ENCODE data around the gene SLC25A28. TPM values are rescaled to one million over a fixed set of nuclear protein-coding genes. Genes with fewer than 3 reads are reported as not detected.

The SLC25A28 gene
- polyA plus RNA-seq, 1 donor from 2014 or later, result 79.9 TPM

- Histone ChIP-seq H3K36me3 (ENCODE audit: insufficient read depth, low read length) (no peaks in the 10 kb centered on the region), H3K4me3 (ENCODE audit: low read length) (peak overlapping the region; percentile 96), H3K79me2 (replicated peaks; ENCODE audit: insufficient read depth, low read length) (no peaks in the 10 kb centered on the region), H3K9me3 (ENCODE audit: low read length) (no peaks in the 10 kb centered on the region), H3F3A (ENCODE audit: insufficient read depth, low read length, poor library complexity, severe bottlenecking) (no peaks in the 10 kb centered on the region), H3K27me3 (ENCODE audit: insufficient read depth, low read depth, low read length) (no peaks in the 10 kb centered on the region), H3K4me2 (ENCODE audit: low read length) (no peak overlapping the region), H4K20me1 (ENCODE audit: insufficient read depth) (no peaks in the 10 kb centered on the region), H3K27ac (ENCODE audit: low read length) (no peak overlapping the region), H3K9ac (ENCODE audit: low read length) (no peak overlapping the region), H3K9me2 (ENCODE audit: insufficient read depth, low read length) (no peaks in the 10 kb centered on the region), H2AFZ (ENCODE audit: low read depth, low read length) (no peak overlapping the region)
- TF ChIP-seq POLR2AphosphoS5 (IDR thresholded peaks at IDR 0.05) (no peak), EP300 (conservative IDR thresholded peaks at IDR 0.05; ENCODE audit: poor library complexity, severe bottlenecking) (no peak), EZH2 (IDR thresholded peaks at IDR 0.05; ENCODE audit: borderline replicate concordance, insufficient read depth, low read length, poor library complexity, severe bottlenecking) (no peak), REST (IDR thresholded peaks at IDR 0.05; ENCODE audit: borderline replicate concordance) (no peak), CTCF (IDR thresholded peaks at IDR 0.05; ENCODE audit: poor library complexity, severe bottlenecking) (no peak), MXI1 (conservative IDR thresholded peaks at IDR 0.05; ENCODE audit: poor library complexity, severe bottlenecking) (no peak), RAD21 (conservative IDR thresholded peaks at IDR 0.05) (no peak), TAF1 (IDR thresholded peaks at IDR 0.05; ENCODE audit: low read depth) (no peak), SMC3 (conservative IDR thresholded peaks at IDR 0.05; ENCODE audit: poor library complexity) (no peak)
These were observed 40.6 kb upstream of the SLC25A28 start for GRCh38 chr10:99660662-99661376.

- peak overlapping the region; percentile 28 for H3K27ac ChIP-seq (ENCODE audit: low read length)
- H3K9ac ChIP-seq (ENCODE audit: low read length), result peak overlapping the region; percentile 74
- TF ChIP-seq TAF1 (IDR thresholded peaks at IDR 0.05; ENCODE audit: low read depth) (no peak), POLR2AphosphoS5 (IDR thresholded peaks at IDR 0.05) (no peak), CTCF (IDR thresholded peaks at IDR 0.05; ENCODE audit: poor library complexity, severe bottlenecking) (no peak), REST (IDR thresholded peaks at IDR 0.05; ENCODE audit: borderline replicate concordance) (no peak), EP300 (conservative IDR thresholded peaks at IDR 0.05; ENCODE audit: poor library complexity, severe bottlenecking) (no peak), MXI1 (conservative IDR thresholded peaks at IDR 0.05; ENCODE audit: poor library complexity, severe bottlenecking) (no peak), RAD21 (conservative IDR thresholded peaks at IDR 0.05) (no peak), EZH2 (IDR thresholded peaks at IDR 0.05; ENCODE audit: borderline replicate concordance, insufficient read depth, low read length, poor library complexity, severe bottlenecking) (no peak), SMC3 (conservative IDR thresholded peaks at IDR 0.05; ENCODE audit: poor library complexity) (no peak)
- H3K27me3 ChIP-seq (ENCODE audit: insufficient read depth, low read depth, low read length), result no peaks in the 10 kb centered on the region
- no peaks in the 10 kb centered on the region for H3K79me2 ChIP-seq (replicated peaks; ENCODE audit: insufficient read depth, low read length)
- H3K9me2 ChIP-seq (ENCODE audit: insufficient read depth, low read length), result no peaks in the 10 kb centered on the region
- peak overlapping the region; percentile 96 for H3K4me3 ChIP-seq (ENCODE audit: low read length)
- H3K4me2 ChIP-seq (ENCODE audit: low read length), result peak overlapping the region; percentile 92
- H2AFZ ChIP-seq (ENCODE audit: low read depth, low read length), result peak overlapping the region; percentile 84
- H3K9me3 ChIP-seq (ENCODE audit: low read length), result no peaks in the 10 kb centered on the region
- H3K36me3 ChIP-seq (ENCODE audit: insufficient read depth, low read length), result no peaks in the 10 kb centered on the region
- no peaks in the 10 kb centered on the region for H3F3A ChIP-seq (ENCODE audit: insufficient read depth, low read length, poor library complexity, severe bottlenecking)
- H4K20me1 ChIP-seq (ENCODE audit: insufficient read depth), result no peaks in the 10 kb centered on the region
These were observed 39.7 kb upstream of the SLC25A28 start for GRCh38 chr10:99659868-99660366.

Data from neural cell (in vitro differentiated cells).